ENCODE measurements around the gene LYPD3.

The LYPD3 gene

GRCh38 chr19:43416951-43417623 is 48.3 kb downstream of the LYPD3 start:
- TF ChIP-seq, protein P1, sequence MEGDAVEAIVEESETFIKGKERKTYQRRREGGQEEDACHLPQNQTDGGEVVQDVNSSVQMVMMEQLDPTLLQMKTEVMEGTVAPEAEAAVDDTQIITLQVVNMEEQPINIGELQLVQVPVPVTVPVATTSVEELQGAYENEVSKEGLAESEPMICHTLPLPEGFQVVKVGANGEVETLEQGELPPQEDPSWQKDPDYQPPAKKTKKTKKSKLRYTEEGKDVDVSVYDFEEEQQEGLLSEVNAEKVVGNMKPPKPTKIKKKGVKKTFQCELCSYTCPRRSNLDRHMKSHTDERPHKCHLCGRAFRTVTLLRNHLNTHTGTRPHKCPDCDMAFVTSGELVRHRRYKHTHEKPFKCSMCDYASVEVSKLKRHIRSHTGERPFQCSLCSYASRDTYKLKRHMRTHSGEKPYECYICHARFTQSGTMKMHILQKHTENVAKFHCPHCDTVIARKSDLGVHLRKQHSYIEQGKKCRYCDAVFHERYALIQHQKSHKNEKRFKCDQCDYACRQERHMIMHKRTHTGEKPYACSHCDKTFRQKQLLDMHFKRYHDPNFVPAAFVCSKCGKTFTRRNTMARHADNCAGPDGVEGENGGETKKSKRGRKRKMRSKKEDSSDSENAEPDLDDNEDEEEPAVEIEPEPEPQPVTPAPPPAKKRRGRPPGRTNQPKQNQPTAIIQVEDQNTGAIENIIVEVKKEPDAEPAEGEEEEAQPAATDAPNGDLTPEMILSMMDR (IDR thresholded peaks at IDR 0.05; ENCODE audit: low read depth, low read length, missing control alignments) = no peak
- no peak overlapping the region for H3K4me3 ChIP-seq (ENCODE audit: low read depth, low read length)
- no peak for DNase-seq (ENCODE audit: low read depth)

DNA sequence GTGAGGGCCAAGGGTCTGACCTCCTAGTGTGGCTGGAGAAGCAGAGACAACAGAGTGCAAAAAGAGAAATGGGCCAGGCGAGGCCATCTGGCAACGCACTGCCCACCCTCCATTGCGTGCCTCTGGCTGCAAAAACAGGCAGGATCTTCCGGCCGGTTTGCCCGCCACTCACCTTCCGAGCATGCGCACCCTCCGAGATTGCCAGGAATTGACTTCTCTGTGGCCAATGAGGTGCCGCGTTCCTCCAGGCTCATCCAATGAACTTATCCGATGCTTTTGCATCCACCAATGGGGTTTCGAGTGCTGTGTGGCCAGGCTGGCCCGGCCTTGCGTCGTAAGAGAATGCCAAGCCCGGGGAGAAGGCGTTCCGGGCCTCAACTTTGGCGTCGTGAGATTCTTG is 50.9 kb downstream of the LYPD3 start, which contains the start of gene TEX101:
Gene TEX101 (plus strand): TSS at position 337 of the 400 bp plus-strand sequence. CDS start 1,030 bp downstream, outside the sequence.
- TF ChIP-seq, protein P1 (IDR thresholded peaks at IDR 0.05; ENCODE audit: low read depth, low read length, missing control alignments) = no peak
- H3K4me3 ChIP-seq (ENCODE audit: low read depth, low read length) = no peak within 1 kb of the TSS
- DNase-seq (ENCODE audit: low read depth) = no peak

GRCh38 chr19:43412441-43412840 is 53.0 kb downstream of the LYPD3 start:
- no peak overlapping the region for H3K4me3 ChIP-seq (ENCODE audit: low read depth, low read length)
- TF ChIP-seq, protein P1 (IDR thresholded peaks at IDR 0.05; ENCODE audit: low read depth, low read length, missing control alignments) = no peak
- no peak for DNase-seq (ENCODE audit: low read depth)

All from GM12864 (cell line).